GM19452 (cell line): ENCODE data around the gene PERP.
A peak's percentile ranks its signal among the peaks of the same experiment; 100 is the strongest.
"Not testable (repeated sequence)": the region's sequence is repeated elsewhere in the genome, so short reads cannot be mapped to it uniquely, and the experiment has no call there.

Experiments used
- ATAC-seq: cut with Tn5 transposase; IDR thresholded peaks from one replicate; pipeline ENCODE4 v1.9.1; 2021; ENCODE audit not compliant: unreplicated experiment

Gene PERP

DNA sequence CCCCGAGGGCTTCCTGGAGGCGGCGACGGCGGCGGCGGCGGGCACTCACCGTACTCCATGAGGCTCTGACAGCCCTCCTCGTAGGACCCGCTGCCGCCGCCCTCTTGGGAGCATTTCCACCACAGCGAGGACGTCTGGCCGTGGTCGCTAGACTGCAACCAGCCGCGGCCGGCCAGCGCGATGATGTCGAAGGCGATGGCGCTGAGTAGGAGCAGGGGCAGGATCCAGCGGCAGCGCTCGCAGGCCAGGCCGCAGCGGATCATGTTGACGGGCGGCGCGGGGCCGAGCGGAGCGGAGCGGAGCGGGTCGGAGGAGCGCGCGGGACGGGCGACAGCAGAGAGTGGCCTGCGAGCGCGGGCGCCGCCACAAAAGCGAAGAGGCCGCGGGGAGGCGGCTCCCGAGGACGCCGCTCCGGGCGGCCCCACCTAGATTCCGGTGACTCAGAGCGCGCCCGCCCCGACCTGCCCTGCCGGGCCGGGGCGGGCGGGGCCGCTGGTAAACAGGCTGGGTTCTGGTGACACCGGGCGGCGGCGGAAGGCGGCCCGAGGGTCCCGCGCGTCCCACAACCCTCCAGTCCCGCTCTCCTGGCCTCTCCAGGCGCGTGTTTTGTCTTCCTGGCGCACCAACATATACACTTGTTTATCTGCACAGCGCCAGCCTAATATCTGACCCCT lies at the start of gene PERP:
Gene PERP, minus strand, starts transcription at position 342 of the 674 bp plus-strand sequence. Its CDS starts 79 bp downstream, at position 263.
- ATAC-seq: peak; percentile 61

DNA sequence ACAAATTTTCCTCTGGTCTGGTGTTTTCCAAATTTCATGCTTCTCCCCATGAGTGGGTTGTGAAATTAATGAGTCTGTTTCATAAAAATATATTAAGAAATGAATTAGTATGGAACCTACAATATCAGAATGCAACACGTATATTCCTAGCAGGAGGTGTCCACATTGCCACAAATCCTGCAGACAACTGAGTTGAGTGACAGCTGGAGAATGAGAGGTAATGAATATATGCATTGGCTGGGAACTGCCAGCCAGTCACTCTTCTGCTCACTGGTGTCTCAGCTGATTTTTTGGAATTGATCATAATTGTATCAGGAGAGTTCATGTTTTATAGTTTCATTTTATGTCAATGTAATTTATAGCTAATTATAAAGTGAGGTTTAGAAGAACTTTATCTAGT lies 48.2 kb upstream of the PERP start:
- ATAC-seq: no peak

DNA sequence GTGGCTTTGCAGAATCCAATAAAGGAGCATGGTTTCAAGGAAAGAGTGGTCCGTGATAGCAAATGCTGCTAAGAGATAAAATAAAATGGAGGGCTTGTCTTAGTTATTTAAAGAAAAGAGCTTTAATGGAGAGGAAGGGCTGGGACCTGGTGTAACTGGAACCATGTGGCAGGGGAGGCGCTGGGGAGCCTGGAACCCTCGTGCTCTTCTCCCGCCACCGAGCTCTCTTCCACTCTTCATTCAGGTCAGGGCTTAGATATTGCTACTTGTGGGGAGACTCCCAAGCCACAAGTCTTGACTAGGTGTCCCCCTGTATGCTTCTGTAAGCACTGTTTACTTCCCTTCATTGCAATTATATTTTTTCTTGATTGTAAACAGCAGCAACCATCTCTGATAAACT lies 39.3 kb upstream of the PERP start:
- no peak for ATAC-seq

DNA sequence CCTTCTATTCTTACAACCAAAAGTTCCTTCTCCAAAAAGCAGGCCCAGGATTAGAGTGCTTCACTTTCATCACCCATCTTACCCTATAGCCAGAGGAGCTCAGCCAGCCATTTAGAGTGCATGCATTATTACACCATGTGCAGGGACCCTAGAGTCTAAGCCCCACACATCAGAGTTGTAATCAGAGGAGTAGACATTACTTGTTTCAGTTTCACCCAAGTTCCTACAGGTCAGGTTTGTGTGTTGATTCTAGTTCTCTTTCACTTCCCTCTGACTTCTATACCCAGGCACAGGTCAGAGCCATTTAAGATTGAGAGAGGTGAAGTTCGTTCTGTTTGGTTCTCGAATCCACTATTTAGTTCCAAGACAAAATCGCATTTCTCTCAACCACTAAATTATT lies 38.2 kb upstream of the PERP start:
- ATAC-seq: no peak

DNA sequence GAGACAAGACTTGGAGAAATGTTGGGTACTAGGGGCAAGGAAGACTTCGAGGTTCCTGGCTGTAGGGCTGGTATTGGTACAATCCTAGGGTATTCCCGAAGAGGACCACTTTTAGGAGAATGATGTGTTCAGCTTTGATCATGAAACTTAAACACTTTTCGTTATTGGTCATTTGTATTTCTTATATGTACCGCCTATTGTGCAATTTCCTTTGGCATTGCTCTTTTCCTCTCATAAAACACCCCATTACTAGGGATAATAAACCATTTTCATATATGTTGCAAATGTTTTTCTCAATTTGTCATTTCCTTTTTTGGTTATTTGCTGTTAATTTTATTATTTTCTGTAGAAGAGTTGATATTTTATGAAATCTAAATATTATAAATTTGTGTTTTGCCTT lies 35.6 kb upstream of the PERP start:
- no peak for ATAC-seq

DNA sequence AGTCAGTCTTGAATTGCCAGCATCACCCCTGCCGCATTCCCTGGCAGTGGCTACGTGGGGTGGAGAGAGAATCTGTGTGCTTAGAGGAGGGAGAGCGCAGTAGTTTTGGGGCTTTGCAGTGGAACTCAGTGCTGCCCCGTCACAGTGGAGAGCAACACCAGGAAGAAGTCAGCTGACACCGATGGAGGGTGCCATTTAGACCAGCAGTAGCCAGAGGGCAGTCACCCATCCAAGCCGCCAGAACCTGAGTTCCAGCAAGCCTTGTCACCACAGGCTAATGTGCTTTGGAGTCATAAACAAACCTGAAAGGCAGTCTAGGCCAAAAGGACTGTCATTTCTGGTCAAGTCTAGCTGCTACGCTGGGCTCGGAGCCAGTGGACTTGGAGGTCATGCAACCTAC lies 22.0 kb upstream of the PERP start:
- no peak for ATAC-seq

DNA sequence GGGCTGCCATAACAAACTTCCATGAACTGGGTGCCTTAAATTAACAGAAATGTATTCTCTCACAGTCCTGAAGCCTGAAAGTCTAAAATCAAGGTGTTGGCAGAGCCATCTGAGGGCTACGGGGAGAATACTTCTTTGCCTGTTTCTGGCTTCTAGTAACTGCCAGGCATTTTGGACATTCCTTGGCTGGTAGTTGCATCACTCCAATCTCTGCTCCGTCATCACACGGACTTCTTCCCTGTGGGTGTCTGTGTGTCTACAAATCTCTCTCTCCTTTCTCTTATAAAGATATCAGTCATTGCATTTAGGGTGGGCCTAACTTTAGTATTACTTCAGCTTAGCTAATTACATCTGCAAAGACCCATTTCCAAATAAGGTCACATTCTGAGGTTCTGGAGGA lies 20.9 kb upstream of the PERP start:
- ATAC-seq: no peak

DNA sequence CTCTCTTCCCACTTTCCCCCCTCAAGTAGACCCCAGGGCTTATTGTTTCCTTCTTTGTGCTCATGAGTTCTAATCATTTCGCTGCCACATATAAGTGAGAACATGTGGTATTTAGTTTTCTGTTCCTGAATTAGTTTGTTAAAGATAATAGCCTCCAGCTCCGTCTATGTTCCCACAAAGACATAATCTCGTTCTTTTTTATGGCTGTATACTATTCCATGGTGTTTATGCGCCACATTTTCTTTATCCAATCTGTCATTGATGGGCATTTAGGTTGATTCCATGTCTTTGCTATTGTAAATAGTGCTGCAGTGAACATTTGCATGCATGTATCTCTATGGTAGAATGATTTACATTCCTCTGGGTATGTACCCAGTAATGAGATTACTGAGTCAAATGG lies 16.9 kb upstream of the PERP start:
- no peak for ATAC-seq

DNA sequence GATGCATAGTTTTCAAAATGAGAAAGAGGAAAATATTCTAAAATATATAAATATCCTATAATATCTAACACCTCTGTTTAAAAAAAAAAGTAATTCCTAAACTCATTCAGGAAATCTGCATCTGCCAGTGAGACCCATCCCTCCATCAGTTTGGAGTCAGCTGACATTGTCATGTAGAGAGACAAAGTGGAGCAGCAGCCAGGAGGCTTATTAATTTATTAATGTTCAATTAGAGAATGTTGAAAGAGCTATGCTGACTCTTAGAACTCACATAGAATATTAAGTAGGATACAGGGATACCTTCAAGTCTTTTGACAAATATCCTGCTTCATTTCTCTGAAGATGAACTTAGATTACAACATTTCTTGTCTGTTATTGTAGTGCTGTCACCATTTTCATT lies 12.8 kb upstream of the PERP start:
- ATAC-seq: no peak

DNA sequence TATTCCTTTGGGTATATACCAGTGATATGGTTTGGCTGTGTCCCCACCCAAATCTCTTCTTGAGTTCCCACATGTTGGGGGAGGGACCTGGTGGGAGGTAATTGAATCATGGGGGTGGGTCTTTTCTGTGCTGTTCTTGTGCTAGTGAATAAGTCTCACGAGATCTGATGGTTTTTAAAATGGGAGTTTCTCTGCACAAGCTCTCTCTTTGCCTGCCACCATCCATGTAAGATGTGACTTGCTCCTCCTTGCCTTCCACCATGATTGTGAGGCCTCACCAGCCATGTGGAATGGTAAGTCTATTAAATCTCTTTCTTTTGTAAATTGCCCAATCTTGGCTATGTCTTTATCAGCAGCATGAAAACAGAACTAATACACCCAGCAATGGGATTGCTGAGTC lies 12.0 kb upstream of the PERP start:
- ATAC-seq: not testable (repeated sequence)

DNA sequence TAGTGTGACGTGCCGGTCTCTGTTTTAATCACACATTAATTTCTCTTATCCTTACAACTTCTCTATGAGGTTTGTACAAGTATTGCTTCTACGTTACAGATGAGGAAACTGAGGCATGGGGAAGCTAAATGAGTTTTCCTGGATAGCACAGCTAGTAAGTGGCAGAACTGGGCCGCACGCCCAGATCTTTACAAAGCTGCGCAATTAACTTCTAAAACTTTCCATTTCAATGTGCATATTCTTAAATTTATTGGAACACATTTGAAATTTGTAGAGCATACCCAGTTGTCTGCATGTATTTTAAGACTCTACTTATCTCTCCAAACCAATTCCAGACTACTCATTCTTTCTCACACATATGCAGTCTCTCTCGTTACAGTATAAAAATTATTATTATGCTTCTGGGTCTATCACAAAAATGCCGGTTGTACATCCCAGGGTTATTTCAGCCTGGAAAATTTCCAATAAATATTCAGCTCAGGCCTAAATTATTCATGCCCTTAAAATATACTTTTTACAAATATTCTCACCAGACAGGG lies 10.2 kb upstream of the PERP start:
- ATAC-seq: no peak

DNA sequence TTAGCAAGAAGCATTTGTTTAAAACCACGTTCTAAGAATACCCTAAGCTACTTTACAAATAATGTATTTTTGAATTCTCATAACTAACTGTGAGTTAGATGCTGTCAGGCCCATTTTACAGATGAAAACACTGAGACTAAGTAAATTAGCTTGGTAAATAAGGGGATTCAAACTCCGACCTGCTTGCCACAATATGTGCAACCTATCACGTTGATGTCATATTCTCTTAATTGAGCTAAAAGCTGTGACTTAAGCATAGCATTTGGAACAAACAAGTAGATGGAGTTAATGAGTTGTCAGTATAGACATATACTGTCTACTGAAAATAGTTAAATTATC lies 9.4 kb upstream of the PERP start:
- no peak for ATAC-seq

DNA sequence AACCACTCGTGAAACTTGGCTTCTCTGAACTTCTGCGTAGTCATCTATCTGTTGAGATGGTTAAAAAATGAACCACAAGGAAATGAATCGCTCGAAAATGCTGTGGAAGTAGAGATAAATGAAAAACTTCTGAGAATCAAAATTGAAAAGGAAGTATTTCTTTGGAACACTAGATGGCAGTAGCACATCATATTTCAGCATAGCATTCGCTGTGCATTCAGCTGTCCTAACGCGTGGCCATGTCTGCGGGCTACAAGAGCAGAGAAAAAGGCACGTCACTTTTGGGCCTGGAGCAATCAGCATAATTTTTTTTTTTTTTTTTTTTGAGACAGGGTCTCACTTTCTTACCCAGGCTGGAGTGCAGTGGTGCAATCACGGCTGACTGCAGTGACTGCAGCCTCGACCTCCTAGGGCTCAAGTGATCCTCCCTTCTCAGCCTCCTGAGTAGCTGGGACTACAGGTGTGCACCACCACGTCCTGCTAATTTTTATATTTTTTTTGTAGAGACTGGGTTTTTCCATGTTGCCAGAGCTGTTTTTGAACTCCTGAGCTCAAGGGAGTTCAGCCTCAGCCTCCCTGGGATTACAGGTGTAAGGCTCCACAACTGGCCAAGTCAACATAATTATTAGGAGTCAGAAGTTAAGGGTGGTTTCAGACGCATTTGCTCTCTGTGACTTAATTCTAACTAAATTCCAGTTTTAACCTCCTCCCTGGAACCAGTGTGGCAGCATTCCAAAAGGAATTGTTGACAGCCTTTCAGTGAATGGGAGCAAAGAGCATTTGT lies 8.8 kb upstream of the PERP start:
- ATAC-seq: peak; percentile 82

DNA sequence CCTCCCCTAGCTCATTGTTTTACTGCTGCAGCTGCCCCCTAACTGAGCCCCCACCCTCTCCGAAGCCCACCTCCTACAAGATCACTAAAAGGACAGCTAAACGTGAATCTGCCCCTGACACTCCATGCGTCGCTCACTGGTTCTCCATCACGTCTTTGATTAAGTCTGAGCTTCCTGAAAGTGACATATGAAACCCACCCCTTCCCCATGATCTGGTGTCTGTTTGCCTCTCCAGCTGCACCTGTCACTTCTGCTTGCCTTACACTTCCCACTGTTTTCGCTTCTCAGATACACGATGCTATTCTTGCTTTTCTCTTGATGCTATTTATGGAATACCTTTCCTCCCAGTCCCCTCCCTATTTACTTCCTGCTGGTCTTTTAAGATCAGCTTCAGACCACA lies 8.0 kb upstream of the PERP start:
- no peak for ATAC-seq

DNA sequence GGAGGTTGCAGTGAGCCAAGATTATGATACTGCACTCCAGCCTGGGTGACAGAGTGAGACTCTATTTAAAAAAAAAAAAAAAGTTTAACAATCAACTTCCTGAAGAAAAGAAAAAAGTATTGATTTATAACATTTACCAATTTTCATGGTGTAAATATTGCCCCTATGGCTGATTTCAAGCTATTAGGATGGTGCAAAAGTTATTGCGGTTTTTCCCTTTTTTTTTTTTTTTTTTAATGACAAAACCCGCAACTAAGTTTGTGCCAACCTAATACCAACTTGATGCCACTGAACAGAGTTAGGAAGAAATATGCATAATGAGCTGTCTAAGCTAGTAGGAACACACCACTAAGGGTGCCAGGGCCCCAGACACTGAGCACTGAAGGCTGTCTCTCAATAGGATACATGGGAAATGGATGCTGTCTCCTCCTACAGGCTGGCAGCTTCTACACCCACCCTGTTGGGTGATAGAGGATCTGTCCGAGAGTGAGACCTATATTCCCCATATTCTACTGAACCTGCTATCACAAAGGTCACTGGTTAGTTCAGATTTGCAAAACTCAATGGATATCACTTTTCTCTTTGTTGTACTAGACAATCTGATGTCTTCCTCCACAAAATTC lies 6.5 kb upstream of the PERP start:
- ATAC-seq: no peak

DNA sequence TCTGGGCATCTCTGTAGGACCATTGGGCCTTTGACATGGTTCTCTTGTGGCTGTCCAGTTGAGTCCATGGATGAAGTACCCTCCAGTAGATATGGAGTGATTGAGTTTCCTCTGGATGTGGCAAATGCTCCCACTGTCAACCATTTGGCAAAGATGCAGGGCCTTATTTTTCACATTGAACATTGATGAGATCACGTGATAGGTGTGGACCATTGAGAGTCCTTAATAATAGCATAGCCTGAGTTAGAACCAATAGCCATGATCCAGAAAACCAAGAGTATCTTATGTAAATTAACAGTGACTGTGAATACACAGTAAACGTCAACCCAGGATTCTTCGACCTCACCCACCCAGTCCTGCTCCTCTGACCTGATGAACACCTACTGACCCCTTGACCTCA lies 3.0 kb upstream of the PERP start:
- no peak for ATAC-seq

DNA sequence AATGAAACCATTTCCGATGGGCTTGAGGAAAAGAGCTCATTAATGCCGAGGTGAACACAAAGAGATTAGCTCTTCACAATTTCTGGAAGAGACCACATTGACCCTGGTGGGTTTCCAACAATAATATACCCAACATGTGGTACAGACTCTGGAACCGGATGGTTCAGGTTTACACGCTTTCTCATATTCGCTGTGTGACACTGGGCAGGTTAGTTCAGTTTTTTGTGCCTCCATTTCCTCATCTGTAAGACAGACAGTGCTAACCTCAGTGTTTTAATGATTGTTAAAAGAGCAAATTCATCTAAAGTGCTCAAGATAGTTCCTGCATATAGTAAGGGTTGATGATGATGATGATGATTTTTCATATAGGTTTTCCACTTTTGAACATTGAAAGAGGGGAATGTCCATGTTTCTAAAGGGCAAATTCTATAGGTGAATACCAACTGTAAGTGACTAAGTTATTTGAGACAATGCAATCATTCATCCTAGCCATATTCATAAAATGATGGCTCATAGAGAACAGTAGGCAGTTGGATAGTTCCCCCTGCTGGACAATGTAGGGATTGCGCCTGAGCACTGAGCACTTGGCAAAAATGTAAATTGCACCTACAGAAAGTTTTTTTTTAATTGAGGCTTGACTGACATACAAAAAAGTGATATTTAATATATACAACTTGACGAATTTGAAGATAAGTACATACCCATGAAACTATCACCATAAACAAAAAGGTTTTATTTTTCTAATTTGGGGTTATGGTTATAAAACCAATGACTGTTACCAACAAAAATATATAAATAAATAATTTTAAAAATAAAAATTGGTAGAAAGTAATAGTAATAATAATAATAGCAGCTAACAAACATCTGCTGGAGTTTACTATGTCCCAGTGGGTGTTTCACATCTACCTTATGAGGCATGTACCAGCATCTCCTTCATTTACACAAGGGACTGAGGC lies 2.1 kb upstream of the PERP start:
- no peak for ATAC-seq

DNA sequence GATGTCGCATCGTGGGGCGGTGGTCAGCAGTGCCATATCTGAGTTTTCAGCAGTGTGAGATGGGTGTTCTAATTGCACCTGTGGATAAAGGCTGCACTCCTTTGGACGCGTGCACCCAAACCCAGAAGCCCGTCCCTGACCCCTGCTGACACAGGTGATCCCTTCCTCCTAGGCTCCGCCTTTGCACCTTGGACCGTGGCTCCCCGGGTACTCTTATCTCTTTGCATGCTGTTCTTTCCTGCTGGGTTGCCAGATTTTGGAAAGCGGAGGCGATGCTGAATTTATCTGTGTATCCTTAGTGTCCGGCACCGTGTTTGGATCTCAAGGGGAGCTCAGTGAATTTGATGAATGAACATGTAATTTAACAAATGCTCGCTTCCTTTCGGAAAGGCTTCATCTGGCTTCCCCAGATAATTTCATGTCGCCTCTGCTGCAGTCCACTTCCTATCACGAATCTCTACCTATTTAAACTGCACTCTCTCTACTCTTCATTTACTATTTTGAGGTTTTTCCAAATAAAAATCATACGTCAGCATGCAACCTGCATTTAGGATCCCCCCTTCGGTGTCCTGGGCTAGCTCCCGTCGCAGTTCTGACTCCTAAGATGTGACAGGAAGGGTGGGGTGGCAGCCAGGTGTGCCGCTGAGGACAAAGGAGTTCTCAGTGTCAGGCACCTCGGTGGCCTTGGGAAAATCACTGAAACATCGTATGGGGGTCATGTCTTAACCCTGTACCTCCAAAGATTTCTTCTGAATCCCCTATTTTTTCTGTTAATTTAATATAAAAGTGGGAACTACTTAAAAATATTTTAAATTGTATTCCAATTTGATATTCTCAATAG lies 753 bp upstream of the PERP start:
- no peak for ATAC-seq

DNA sequence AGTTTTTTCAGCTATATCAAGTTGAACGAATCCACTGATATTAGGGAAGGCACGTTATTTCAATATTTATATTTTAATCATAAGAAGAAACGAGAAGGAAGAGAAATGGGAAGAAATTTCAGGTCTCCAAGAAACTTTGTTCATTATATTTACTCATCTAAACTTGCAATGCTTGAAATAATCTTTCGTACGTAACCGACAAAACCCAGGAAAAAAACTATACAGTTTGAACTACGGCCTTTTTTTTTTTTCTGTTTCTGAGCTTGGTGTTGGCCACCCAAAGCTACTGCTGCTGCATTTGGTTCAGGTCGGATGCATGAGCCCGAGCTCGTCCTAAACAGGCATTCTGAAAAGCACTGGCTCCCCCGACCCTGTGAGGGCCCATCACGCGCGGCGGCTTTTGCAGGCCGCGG lies 548 bp downstream of the PERP start:
- no peak for ATAC-seq
